Measurements from ENCODE around the gene CEP350.

GRCh38 chr1:180155182-180155682 is 200.6 kb downstream of the CEP350 start:
- TF ChIP-seq CTCF (IDR thresholded peaks at IDR 0.05) (no peak), ZFX (IDR thresholded peaks at IDR 0.05; ENCODE audit: borderline replicate concordance) (no peak)
